IgD-negative memory B cell (primary cell): ENCODE measurements around the gene FIS1. TPM values are rescaled to one million over a fixed set of nuclear protein-coding genes. Genes with fewer than 3 reads are reported as not detected.

Experiments used
- H3K27ac Mint-ChIP-seq, 3 donors: one replicate each; pipeline ENCODE4 v1.8.0; 2020 to 2022; ENCODE audit warnings: mild to moderate bottlenecking in 3 of 3, mixed read lengths in 3 of 3, moderate library complexity in 1 of 3
- H3K27me3 Mint-ChIP-seq: one replicate; pipeline ENCODE4 v1.8.0; 2021; ENCODE audit warnings: mixed read lengths
- H3K36me3 Mint-ChIP-seq: one replicate; pipeline ENCODE4 v1.8.0; 2020; ENCODE audit warnings: mild to moderate bottlenecking, mixed read lengths
- H3K4me1 Mint-ChIP-seq, 3 donors: one replicate each; pipeline ENCODE4 v1.8.0; 2020 to 2022; ENCODE audit warnings: mixed read lengths in 3 of 3, mild to moderate bottlenecking in 1 of 3
- H3K4me3 Mint-ChIP-seq, 4 donors: one replicate each; pipeline ENCODE4 v1.8.0; 2020 to 2022; ENCODE audit warnings: mild to moderate bottlenecking in 4 of 4, mixed read lengths in 4 of 4, moderate library complexity in 3 of 4
- H3K9me3 Mint-ChIP-seq, 3 donors: one replicate each; pipeline ENCODE4 v1.8.0; 2020 to 2021; ENCODE audit warnings: mixed read lengths in 3 of 3, mild to moderate bottlenecking in 1 of 3
- polyA plus RNA-seq: library from polyadenylated mRNA; unstranded; fragments of 300-500 nt; fragmentation: Illumina TruSeq; gene quantifications from one replicate; pipeline ENCODE4 v1.2.3, GENCODE V29; 2021

The FIS1 gene
- polyA plus RNA-seq, 1 donor from 2014 or later = 172 TPM

- H3K27ac Mint-ChIP-seq = no peak overlapping the region
- H3K36me3 Mint-ChIP-seq = no peaks in the 10 kb centered on the region
- H3K27me3 Mint-ChIP-seq = no peaks in the 10 kb centered on the region
- no peaks in the 10 kb centered on the region for H3K9me3 Mint-ChIP-seq
- peaks cover 11 to 14% (median 11%) of the 10 kb centered on the region in 3 donors for H3K4me1 Mint-ChIP-seq
- no peak overlapping the region for H3K4me3 Mint-ChIP-seq
Observed at GRCh38 chr7:101241443-101242349, 3.2 kb downstream of the FIS1 start.

- H3K4me1 Mint-ChIP-seq = peaks cover 11 to 13% (median 11%) of the 10 kb centered on the region in 3 donors
- H3K27ac Mint-ChIP-seq = no peak overlapping the region
- no peaks in the 10 kb centered on the region for H3K27me3 Mint-ChIP-seq
- H3K4me3 Mint-ChIP-seq = no peak overlapping the region
- no peaks in the 10 kb centered on the region for H3K9me3 Mint-ChIP-seq
- no peaks in the 10 kb centered on the region for H3K36me3 Mint-ChIP-seq
Observed at GRCh38 chr7:101241015-101241363, 3.9 kb downstream of the FIS1 start.

- Mint-ChIP-seq H3K27me3 (no peaks in the 10 kb centered on the region), H3K4me3 (peak overlapping the region in 1 of 4 donors; percentile 27), H3K36me3 (no peaks in the 10 kb centered on the region), H3K4me1 (peaks cover 9 to 13% (median 11%) of the 10 kb centered on the region in 3 donors), H3K27ac (no peak overlapping the region), H3K9me3 (no peaks in the 10 kb centered on the region)
Observed at GRCh38 chr7:101240226-101241014, 4.5 kb downstream of the FIS1 start.

- H3K9me3 Mint-ChIP-seq = no peaks in the 10 kb centered on the region
- H3K4me3 Mint-ChIP-seq = peak overlapping the region in 1 of 4 donors; percentile 27
- no peaks in the 10 kb centered on the region for H3K36me3 Mint-ChIP-seq
Observed at GRCh38 chr7:101239951-101240220, 5.0 kb downstream of the FIS1 start.

GRCh38 chr7:101239191-101239950 is 5.5 kb downstream of the FIS1 start:
- Mint-ChIP-seq H3K4me3 (no peak overlapping the region), H3K4me1 (peaks cover 2 to 10% (median 9%) of the 10 kb centered on the region in 3 donors), H3K27me3 (no peaks in the 10 kb centered on the region), H3K9me3 (no peaks in the 10 kb centered on the region), H3K27ac (no peak overlapping the region), H3K36me3 (no peaks in the 10 kb centered on the region)

More at GRCh38 chr7:101239951-101240220, 5.0 kb downstream of the FIS1 start:
- H3K27me3 Mint-ChIP-seq = no peaks in the 10 kb centered on the region
- peaks cover 8 to 10% (median 8%) of the 10 kb centered on the region in 3 donors for H3K4me1 Mint-ChIP-seq
- no peak overlapping the region for H3K27ac Mint-ChIP-seq

- Mint-ChIP-seq H3K4me3 (no peak overlapping the region), H3K27ac (peak overlapping the region in 1 of 3 donors; percentile 53), H3K4me1 (peaks cover 0 to 7% (median 5%) of the 10 kb centered on the region in 3 donors), H3K9me3 (no peaks in the 10 kb centered on the region), H3K36me3 (no peaks in the 10 kb centered on the region), H3K27me3 (no peaks in the 10 kb centered on the region)
Observed at GRCh38 chr7:101238226-101239182, 6.4 kb downstream of the FIS1 start.

- Mint-ChIP-seq H3K9me3 (no peaks in the 10 kb centered on the region), H3K27me3 (no peaks in the 10 kb centered on the region), H3K27ac (peak within 1 kb of the TSS in 1 of 3 donors; percentile 53), H3K4me1 (peaks cover 0 to 5% (median 0%) of the 10 kb centered on the region in 3 donors), H3K36me3 (no peaks in the 10 kb centered on the region), H3K4me3 (no peak within 1 kb of the TSS)
Observed at GRCh38 chr7:101237206-101238067, 7.4 kb downstream of the FIS1 start, which contains the start of gene CLDN15. CLDN15 (minus strand) TSS chr7:101237802; CDS start chr7:101237581, 221 bp downstream.

- Mint-ChIP-seq H3K4me1 (peaks cover 0 to 2% (median 0%) of the 10 kb centered on the region in 3 donors), H3K27me3 (no peaks in the 10 kb centered on the region), H3K36me3 (no peaks in the 10 kb centered on the region), H3K9me3 (no peaks in the 10 kb centered on the region), H3K27ac (no peak overlapping the region), H3K4me3 (no peak overlapping the region)
Observed at GRCh38 chr7:101236292-101236835, 8.5 kb downstream of the FIS1 start.

- H3K27me3 Mint-ChIP-seq = no peaks in the 10 kb centered on the region
- H3K36me3 Mint-ChIP-seq = no peaks in the 10 kb centered on the region
- no peak overlapping the region for H3K4me3 Mint-ChIP-seq
- H3K27ac Mint-ChIP-seq = no peak overlapping the region
- no peaks in the 10 kb centered on the region for H3K9me3 Mint-ChIP-seq
- H3K4me1 Mint-ChIP-seq = peaks cover 0 to 2% (median 2%) of the 10 kb centered on the region in 3 donors
Observed at GRCh38 chr7:101235522-101235921, 9.4 kb downstream of the FIS1 start.

- H3K27me3 Mint-ChIP-seq = no peaks in the 10 kb centered on the region
- no peak overlapping the region for H3K27ac Mint-ChIP-seq
- H3K4me3 Mint-ChIP-seq = peak overlapping the region in 1 of 4 donors; percentile 45
- H3K9me3 Mint-ChIP-seq = no peaks in the 10 kb centered on the region
- peaks cover 0 to 2% (median 2%) of the 10 kb centered on the region in 3 donors for H3K4me1 Mint-ChIP-seq
- no peaks in the 10 kb centered on the region for H3K36me3 Mint-ChIP-seq
Observed at GRCh38 chr7:101235050-101235449, 9.8 kb downstream of the FIS1 start.

- Mint-ChIP-seq H3K36me3 (no peaks in the 10 kb centered on the region), H3K9me3 (no peaks in the 10 kb centered on the region), H3K27ac (no peak overlapping the region), H3K27me3 (no peaks in the 10 kb centered on the region), H3K4me3 (peak overlapping the region in 1 of 4 donors; percentile 45), H3K4me1 (peaks cover 0 to 2% (median 2%) of the 10 kb centered on the region in 3 donors)
Observed at GRCh38 chr7:101234636-101235035, 10.2 kb downstream of the FIS1 start.

GRCh38 chr7:101233907-101234547 is 10.9 kb downstream of the FIS1 start:
- Mint-ChIP-seq H3K36me3 (no peaks in the 10 kb centered on the region), H3K27me3 (no peaks in the 10 kb centered on the region), H3K9me3 (no peaks in the 10 kb centered on the region), H3K4me1 (peaks cover 0 to 2% (median 2%) of the 10 kb centered on the region in 3 donors), H3K27ac (peak overlapping the region in 1 of 3 donors; percentile 59), H3K4me3 (no peak overlapping the region)
